K562 (cell line): ENCODE measurements around the gene EPYC.

Experiments used
- CTCF ChIP-seq, 3 experiments: IDR thresholded peaks in 2 of 3; conservative IDR thresholded peaks in 1 of 3; 2 replicates each; pipeline ENCODE4 v1.5.1; 2011 to 2012; ENCODE audit warnings: low read length in 3 of 3, mild to moderate bottlenecking in 3 of 3, control low read depth in 2 of 3, improper control_type of control experiment in 1 of 3, inconsistent platforms in 1 of 3, low read depth in 1 of 3, mixed read lengths in 1 of 3, moderate library complexity in 1 of 3; ENCODE audit not compliant: insufficient read depth in 2 of 3
- DNMT1 ChIP-seq: fragments of 450-650 bp; IDR thresholded peaks from 2 replicates; pipeline ENCODE4 v1.6.1; 2016; ENCODE audit warnings: antibody characterized with exemption, mild to moderate bottlenecking

- TF ChIP-seq CTCF (IDR thresholded peaks at IDR 0.05 in 2 of 3, conservative IDR thresholded peaks at IDR 0.05 in 1 of 3; ENCODE audit: insufficient read depth in 2 of 3, low read depth in 1 of 3, low read length in 3 of 3) (no peak), DNMT1 (no peak)
Measured at GRCh38 chr12:90947869-90948268, 56.9 kb downstream of the EPYC start.
